CD14-positive monocyte (primary cell): Measurements from ENCODE around the gene C17orf113. TPM values are rescaled to one million over a fixed set of nuclear protein-coding genes. Genes with fewer than 3 reads are reported as not detected.

Source experiments
- DNase-seq, 3 donors: peaks; one replicate each; pipeline ENCODE4 v3.0.0-alpha.2; 2011 to 2022
- H2AFZ ChIP-seq: 2 replicates; pipeline ENCODE4 v1.6.0; 2012; ENCODE audit warnings: mild to moderate bottlenecking, low read depth, low read length, inconsistent platforms; ENCODE audit not compliant: insufficient read depth, poor library complexity, severe bottlenecking
- H3K27ac ChIP-seq, 2 donors: 1 replicate in 1 of 2; 2 replicates in 1 of 2; pipeline ENCODE4 v1.5.1; 2012 to 2013; ENCODE audit warnings: low read length in 2 of 2, control low read depth in 1 of 2, inconsistent platforms in 1 of 2, low read depth in 1 of 2, mild to moderate bottlenecking in 1 of 2
- H3K27me3 ChIP-seq, 2 donors: one replicate each; pipeline versions ENCODE4 v1.6.0 to v1.6.1; 2011 to 2013; ENCODE audit warnings: low read length in 2 of 2; ENCODE audit not compliant: control insufficient read depth in 2 of 2, insufficient read depth in 2 of 2
- H3K36me3 ChIP-seq, 2 donors: replicated peaks in 1 of 2; 1 replicate in 1 of 2; 2 replicates in 1 of 2; pipeline versions ENCODE4 v1.5.1 to v1.6.1; 2012 to 2013; ENCODE audit warnings: low read length in 2 of 2, control low read depth in 1 of 2, inconsistent platforms in 1 of 2, mild to moderate bottlenecking in 1 of 2; ENCODE audit not compliant: insufficient read depth in 2 of 2, control insufficient read depth in 1 of 2
- H3K4me1 ChIP-seq, 2 donors: 1 replicate in 1 of 2; 2 replicates in 1 of 2; pipeline versions ENCODE4 v1.5.1 to v1.6.1; 2012 to 2013; ENCODE audit warnings: low read length in 2 of 2, control low read depth in 1 of 2, inconsistent platforms in 1 of 2, mild to moderate bottlenecking in 1 of 2, moderate library complexity in 1 of 2; ENCODE audit not compliant: insufficient read depth in 2 of 2, control insufficient read depth in 1 of 2
- H3K4me2 ChIP-seq: replicated peaks from 2 replicates; pipeline ENCODE3; 2012; ENCODE audit warnings: low read length, moderate library complexity, mild to moderate bottlenecking; ENCODE audit not compliant: poor library complexity, severe bottlenecking; ENCODE audit errors: extremely low read depth
- H3K4me3 ChIP-seq, 3 experiments: fragments of 200-600 bp in 1 of 3; sonication (generic) in 1 of 3; replicated peaks in 1 of 3; 1 replicate in 2 of 3; 2 replicates in 1 of 3; pipeline ENCODE4 v1.5.1; 2011 to 2013; ENCODE audit warnings: low read length in 3 of 3, mild to moderate bottlenecking in 3 of 3, control low read depth in 2 of 3, low read depth in 2 of 3, inconsistent platforms in 1 of 3, moderate library complexity in 1 of 3
- H3K79me2 ChIP-seq: 2 replicates; pipeline ENCODE4 v1.6.0; 2012; ENCODE audit warnings: mild to moderate bottlenecking, control low read depth, inconsistent platforms, low read length, moderate library complexity; ENCODE audit not compliant: insufficient read depth
- H3K9ac ChIP-seq: 2 replicates; pipeline ENCODE4 v1.6.0; 2017; ENCODE audit warnings: low read length, mild to moderate bottlenecking; ENCODE audit not compliant: insufficient read depth, poor library complexity, severe bottlenecking
- H3K9me3 ChIP-seq, 2 donors: replicated peaks in 1 of 2; 1 replicate in 1 of 2; 2 replicates in 1 of 2; pipeline versions ENCODE4 v1.5.1 to v1.6.1; 2012 to 2013; ENCODE audit warnings: low read length in 2 of 2, control low read depth in 1 of 2; ENCODE audit not compliant: control insufficient read depth in 1 of 2, insufficient read depth in 1 of 2
- H4K20me1 ChIP-seq: 2 replicates; pipeline ENCODE4 v1.6.0; 2012; ENCODE audit warnings: mild to moderate bottlenecking, low read length, control low read depth, moderate library complexity; ENCODE audit not compliant: insufficient read depth
- H3K27ac Mint-ChIP-seq, 7 donors: one replicate each; pipeline ENCODE4 v1.8.0; 2020; ENCODE audit warnings: mild to moderate bottlenecking in 7 of 7, mixed read lengths in 7 of 7, moderate library complexity in 6 of 7, inconsistent platforms in 2 of 7
- H3K27me3 Mint-ChIP-seq, 3 donors: one replicate each; pipeline ENCODE4 v1.8.0; 2021 to 2022; ENCODE audit warnings: low read depth in 3 of 3, mild to moderate bottlenecking in 3 of 3, mixed read lengths in 3 of 3, moderate library complexity in 3 of 3, inconsistent platforms in 1 of 3
- H3K36me3 Mint-ChIP-seq, 2 donors: one replicate each; pipeline ENCODE4 v1.8.0; 2020; ENCODE audit warnings: mixed read lengths in 2 of 2, inconsistent platforms in 1 of 2, mild to moderate bottlenecking in 1 of 2
- H3K4me1 Mint-ChIP-seq: one replicate; pipeline ENCODE4 v1.8.0; 2020; ENCODE audit warnings: mild to moderate bottlenecking, mixed read lengths
- H3K4me3 Mint-ChIP-seq, 2 donors: one replicate each; pipeline ENCODE4 v1.8.0; 2020; ENCODE audit warnings: mild to moderate bottlenecking in 2 of 2, mixed read lengths in 2 of 2, moderate library complexity in 1 of 2
- H3K9me3 Mint-ChIP-seq, 7 donors: one replicate each; pipeline ENCODE4 v1.8.0; 2020 to 2022; ENCODE audit warnings: mixed read lengths in 7 of 7, mild to moderate bottlenecking in 6 of 7, moderate library complexity in 6 of 7, inconsistent platforms in 2 of 7
- CTCF ChIP-seq: fragments of 200-600 bp; IDR thresholded peaks from one replicate; pipeline ENCODE4 v1.8.0; 2022; ENCODE audit warnings: antibody characterized with exemption, mild to moderate bottlenecking
- WGBS: methylation state at CpG from one replicate; pipeline ENCODE4 v1.1.5; 2013; ENCODE audit warnings: missing lambda C conversion rate; ENCODE audit not compliant: insufficient coverage; 5-methylcytosine and 5-hydroxymethylcytosine counted together
- intact Hi-C, 2 donors: fragments of 100-400 bp; cut with micrococcal nuclease; formaldehyde crosslinking; loops; one replicate each; pipeline versions ENCODE4 v1.15.0 to v1.15.1; 2023
- polyA plus RNA-seq, 3 donors: library from polyadenylated mRNA; depleted of rRNA in 1 of 3; unstranded in 2 of 3; stranded (reverse) in 1 of 3; fragments of 300-500 nt in 2 of 3; fragments of >200 nt in 1 of 3; fragmentation: Illumina TruSeq in 2 of 3; gene quantifications; 1 replicate in 2 of 3; 2 replicates in 1 of 3; pipeline ENCODE4 v1.2.3, GENCODE V29; 2012 to 2021

The C17orf113 gene
- polyA plus RNA-seq, 3 donors, result 0.20 to 0.52 (median 0.28) TPM

- Mint-ChIP-seq H3K4me3 (peak overlapping the region in 1 of 2 donors; percentile 17), H3K4me1 (peaks cover 51% of the 10 kb centered on the region), H3K27ac (peak overlapping the region in 3 of 7 donors; percentile 21 to 73 (median 28)), H3K9me3 (peaks cover 0 to 6% (median 0%) of the 10 kb centered on the region in 7 donors), H3K27me3 (peaks cover 0 to 5% (median 4%) of the 10 kb centered on the region in 3 donors), H3K36me3 (peaks cover 11 to 17% of the 10 kb centered on the region in 2 donors)
- intact Hi-C loops, result loop anchor here (5.0 to 10.0 kb wide), 4 partner anchors 34 to 157 kb away; partner anchors contain the start of genes HCRT (in 1 of the 2) and KCNH4 (in 1 of the 2)
- 75% methylated on average over 18 of the region's 19 CpGs for WGBS
- Histone ChIP-seq H3K27me3 (no peaks in the 10 kb centered on the region), H2AFZ (no peak overlapping the region), H3K36me3 (peaks cover 0 to 2% of the 10 kb centered on the region in 2 donors), H3K9ac (no peak overlapping the region), H3K9me3 (no peaks in the 10 kb centered on the region), H4K20me1 (no peaks in the 10 kb centered on the region), H3K4me3 (no peak overlapping the region), H3K27ac (no peak overlapping the region), H3K4me1 (peaks cover 46 to 53% of the 10 kb centered on the region in 2 donors), H3K79me2 (peaks cover 5% of the 10 kb centered on the region), H3K4me2 (no peak overlapping the region)
- DNase-seq, result peak in 1 of 3 donors; percentile 14
- TF ChIP-seq CTCF, result peak; percentile 22
Observed at GRCh38 chr17:42027961-42028790, 22.2 kb downstream of the C17orf113 start.

GRCh38 chr17:42027590-42027889 is 22.9 kb downstream of the C17orf113 start:
- 95% methylated on average over 3 of the region's 5 CpGs for WGBS
- no peak for DNase-seq
- H3K4me1 Mint-ChIP-seq, result peaks cover 54% of the 10 kb centered on the region

More at GRCh38 chr17:42027590-42027889, 22.9 kb downstream of the C17orf113 start:
- no peak overlapping the region for H3K9ac ChIP-seq
- no peaks in the 10 kb centered on the region for H3K9me3 ChIP-seq
- H3K4me3 Mint-ChIP-seq, result no peak overlapping the region
- no peak for TF ChIP-seq CTCF
- H3K27ac Mint-ChIP-seq, result no peak overlapping the region
- no peaks in the 10 kb centered on the region for H3K27me3 ChIP-seq
- peaks cover 0 to 6% (median 0%) of the 10 kb centered on the region in 7 donors for H3K9me3 Mint-ChIP-seq
- peaks cover 0 to 4% (median 4%) of the 10 kb centered on the region in 3 donors for H3K27me3 Mint-ChIP-seq
- no peak overlapping the region for H3K4me2 ChIP-seq
- no peak overlapping the region for H2AFZ ChIP-seq
- intact Hi-C loops, result loop anchor here (5.0 to 10.0 kb wide), 4 partner anchors 35 to 157 kb away; partner anchors contain the start of genes HCRT (in 1 of the 2) and KCNH4 (in 1 of the 2)
- H3K79me2 ChIP-seq, result peaks cover 9% of the 10 kb centered on the region
- peaks cover 13 to 22% of the 10 kb centered on the region in 2 donors for H3K36me3 Mint-ChIP-seq
- H3K4me3 ChIP-seq, result no peak overlapping the region
- H3K4me1 ChIP-seq, result peaks cover 52 to 59% of the 10 kb centered on the region in 2 donors
- H3K36me3 ChIP-seq, result peaks cover 4 to 8% of the 10 kb centered on the region in 2 donors
- no peak overlapping the region for H3K27ac ChIP-seq
- H4K20me1 ChIP-seq, result no peaks in the 10 kb centered on the region
